A549 (cell line): ENCODE measurements around the gene RABAC1. TPM values are rescaled to one million over a fixed set of nuclear protein-coding genes. Genes with fewer than 3 reads are reported as not detected.

Experiments
- ATAC-seq, 2 experiments: fragments of 200-7000 bp in 1 of 2; fragments of >200 bp in 1 of 2; cut with Nextera tagmentation in 1 of 2; cut with Tn5 transposase in 1 of 2; 3 replicates each; pipeline versions ENCODE4 v1.8.0 to v1.9.1; 2018 to 2020; ENCODE audit warnings: mild to moderate bottlenecking in 1 of 2, moderate library complexity in 1 of 2
- CTCF ChIA-PET: fragments of 300-600 bp; sonication (Branson Sonifier 250); formaldehyde crosslinking; extraction: SDS; loops from one replicate; lab custom pipeline; 2021; ENCODE audit warnings: antibody characterized with exemption, inconsistent platforms; lab: Yijun Ruan, JAX
- POLR2A ChIA-PET: fragments of 350-600 bp; formaldehyde crosslinking; extraction: SDS; loops from one replicate; lab custom pipeline; 2021; ENCODE audit warnings: antibody characterized with exemption, inconsistent platforms; lab: Yijun Ruan, JAX
- DNase-seq, 2 experiments: peaks; one replicate each; pipeline versions ENCODE4 v3.0.0 to v3.0.0-alpha.2; 2011 to 2016; ENCODE audit warnings: low read depth in 1 of 2, low spot score in 1 of 2
- FAIRE-seq: peaks from 2 replicates; lab custom pipeline; 2011; peaks lifted over from hg19 to GRCh38; lab: Jason Lieb, UNC
- H3K27ac ChIP-seq, 2 experiments: fragments of >200 bp; sonication (Bioruptor Twin); formaldehyde crosslinking; 3 replicates each; pipeline ENCODE4 v1.5.1; 2016 to 2017
- H3K4me1 ChIP-seq: fragments of >200 bp; sonication (Bioruptor Twin); formaldehyde crosslinking; 3 replicates; pipeline ENCODE4 v1.6.1; 2016
- H3K4me2 ChIP-seq: fragments of >200 bp; sonication (Bioruptor Twin); formaldehyde crosslinking; 3 replicates; pipeline ENCODE4 v1.6.1; 2016
- H3K4me3 ChIP-seq: fragments of >200 bp; sonication (Bioruptor Twin); formaldehyde crosslinking; 3 replicates; pipeline ENCODE4 v1.5.1; 2016
- H3K9me3 ChIP-seq: fragments of >200 bp; sonication (Bioruptor Twin); formaldehyde crosslinking; 3 replicates; pipeline ENCODE4 v1.6.1; 2016
- ATOH8 ChIP-seq: fragments of 250-450 bp; sonication (Bioruptor Pico); IDR thresholded peaks from 2 replicates; pipeline ENCODE4 v1.5.0; 2020; ENCODE audit warnings: low read depth, mild to moderate bottlenecking, moderate library complexity
- CBX2 ChIP-seq: fragments of 200-600 bp; sonication (generic); IDR thresholded peaks from 2 replicates; pipeline ENCODE4 v1.6.1; 2016; ENCODE audit warnings: low read depth, mild to moderate bottlenecking, borderline replicate concordance
- CBX8 ChIP-seq: fragments of 200-600 bp; sonication (generic); IDR thresholded peaks from 2 replicates; pipeline ENCODE4 v1.6.1; 2016
- CHD4 ChIP-seq: fragments of 200-600 bp; sonication (generic); IDR thresholded peaks from 2 replicates; pipeline ENCODE4 v1.6.1; 2016; ENCODE audit warnings: antibody characterized with exemption, mild to moderate bottlenecking, borderline replicate concordance
- EP300 ChIP-seq, 2 experiments: fragments of >200 bp; sonication (Bioruptor Twin); formaldehyde crosslinking; IDR thresholded peaks; 2 replicates in 1 of 2; 3 replicates in 1 of 2; pipeline ENCODE4 v1.6.1; 2016 to 2017
- ESRRA ChIP-seq: fragments of 150-350 bp; IDR thresholded peaks from 2 replicates; pipeline ENCODE4 v1.6.1; 2014; ENCODE audit warnings: mild to moderate bottlenecking, low read length, borderline replicate concordance
- FOSL2 ChIP-seq, 2 experiments: fragments of 450-650 bp in 1 of 2; fragments of >200 bp in 1 of 2; sonication (Bioruptor Twin) in 1 of 2; formaldehyde crosslinking; IDR thresholded peaks; 2 replicates each; pipeline versions ENCODE4 v1.5.0 to v1.6.1; 2016 to 2020; ENCODE audit warnings: mild to moderate bottlenecking in 1 of 2, moderate library complexity in 1 of 2
- FOXS1 ChIP-seq: fragments of 250-450 bp; sonication (Bioruptor Pico); IDR thresholded peaks from 2 replicates; pipeline ENCODE4 v1.5.0; 2020; ENCODE audit warnings: mild to moderate bottlenecking, moderate library complexity
- GATA3 ChIP-seq: IDR thresholded peaks from 2 replicates; pipeline ENCODE4 v1.6.1; 2012; ENCODE audit warnings: borderline replicate concordance
- HEYL ChIP-seq: fragments of 250-450 bp; sonication (Bioruptor Pico); IDR thresholded peaks from 2 replicates; pipeline ENCODE4 v1.8.0; 2021; ENCODE audit warnings: mild to moderate bottlenecking, moderate library complexity
- JUN ChIP-seq, 2 experiments: fragments of >200 bp; sonication (Bioruptor Twin); formaldehyde crosslinking; IDR thresholded peaks; 2 replicates in 1 of 2; 3 replicates in 1 of 2; pipeline ENCODE4 v1.6.1; 2016 to 2017
- KDM1A ChIP-seq: fragments of 200-600 bp; sonication (generic); IDR thresholded peaks from 2 replicates; pipeline ENCODE4 v1.6.1; 2016; ENCODE audit warnings: low read depth, mild to moderate bottlenecking
- MAZ ChIP-seq: fragments of 150-350 bp; IDR thresholded peaks from 2 replicates; pipeline ENCODE4 v1.6.1; 2014; ENCODE audit warnings: antibody characterized with exemption, low read depth, low read length, borderline replicate concordance
- NR3C1 ChIP-seq: fragments of >200 bp; sonication (Bioruptor Twin); formaldehyde crosslinking; IDR thresholded peaks from 3 replicates; pipeline ENCODE4 v1.6.1; 2017
- POLR2AphosphoS2 ChIP-seq: conservative IDR thresholded peaks from 2 replicates; pipeline ENCODE4 v1.6.1; 2012; ENCODE audit warnings: low read length, improper control_type of control experiment, inconsistent platforms
- RAD21 ChIP-seq, 2 experiments: fragments of >200 bp in 1 of 2; sonication (Bioruptor Twin) in 1 of 2; formaldehyde crosslinking in 1 of 2; IDR thresholded peaks in 1 of 2; conservative IDR thresholded peaks in 1 of 2; 2 replicates in 1 of 2; 3 replicates in 1 of 2; pipeline ENCODE4 v1.6.1; 2012 to 2018; ENCODE audit warnings: inconsistent platforms in 1 of 2
- RCOR1 ChIP-seq: fragments of 150-350 bp; IDR thresholded peaks from 2 replicates; pipeline ENCODE4 v1.6.1; 2014; ENCODE audit warnings: antibody characterized with exemption, low read length, low read depth
- RFX5 ChIP-seq: fragments of 450-650 bp; IDR thresholded peaks from 2 replicates; pipeline ENCODE4 v1.7.1; 2014; ENCODE audit warnings: antibody characterized with exemption, mild to moderate bottlenecking, moderate library complexity
- SREBF2 ChIP-seq: fragments of 450-650 bp; IDR thresholded peaks from 2 replicates; pipeline ENCODE4 v1.6.1; 2014; ENCODE audit warnings: mild to moderate bottlenecking, moderate library complexity
- TFCP2L1 ChIP-seq: fragments of 250-450 bp; sonication (Bioruptor Pico); IDR thresholded peaks from 2 replicates; pipeline ENCODE4 v1.5.0; 2021; ENCODE audit warnings: mild to moderate bottlenecking
- TP53 ChIP-seq: fragments of 250-450 bp; sonication (Bioruptor Pico); IDR thresholded peaks from 2 replicates; pipeline ENCODE4 v1.5.0; 2021; ENCODE audit warnings: mild to moderate bottlenecking, moderate library complexity
- ZFP36 ChIP-seq: fragments of 450-650 bp; IDR thresholded peaks from 2 replicates; pipeline ENCODE4 v1.6.1; 2014; ENCODE audit warnings: borderline replicate concordance; ENCODE audit not compliant: partially characterized antibody
- WGBS: methylation state at CpG from one replicate; pipeline ENCODE4 v1.1.6; 2017; ENCODE audit errors: missing lambda C conversion rate; 5-methylcytosine and 5-hydroxymethylcytosine counted together
- polyA plus RNA-seq, 4 experiments: library from polyadenylated mRNA; depleted of rRNA in 3 of 4; stranded (reverse); fragments of >200 nt; fragmentation: RNase III in 1 of 4; extraction: RNeasy Plus Mini Kit Qiagen cat#74134 plus additional on column Dnase treatment in 1 of 4; gene quantifications; 2 replicates in 3 of 4; 3 replicates in 1 of 4; pipeline ENCODE4 v1.2.3, GENCODE V29; 2011 to 2017
- TF ChIP-seq, protein P1 (sequence below): IDR thresholded peaks from 2 replicates; pipeline ENCODE4 v1.6.1; 2012
- TF ChIP-seq, protein P2 (sequence below): fragments of 450-650 bp; IDR thresholded peaks from 2 replicates; pipeline ENCODE4 v1.6.1; 2014; ENCODE audit warnings: antibody characterized with exemption

Gene RABAC1
- polyA plus RNA-seq, 2 of the 4 experiments (the other 2 are of a cell fraction): 117 to 247 TPM

- no peak for TF ChIP-seq SREBF2
These were observed at the start of gene RABAC1 (continued) for GRCh38 chr19:41959056-41960053.

DNA sequence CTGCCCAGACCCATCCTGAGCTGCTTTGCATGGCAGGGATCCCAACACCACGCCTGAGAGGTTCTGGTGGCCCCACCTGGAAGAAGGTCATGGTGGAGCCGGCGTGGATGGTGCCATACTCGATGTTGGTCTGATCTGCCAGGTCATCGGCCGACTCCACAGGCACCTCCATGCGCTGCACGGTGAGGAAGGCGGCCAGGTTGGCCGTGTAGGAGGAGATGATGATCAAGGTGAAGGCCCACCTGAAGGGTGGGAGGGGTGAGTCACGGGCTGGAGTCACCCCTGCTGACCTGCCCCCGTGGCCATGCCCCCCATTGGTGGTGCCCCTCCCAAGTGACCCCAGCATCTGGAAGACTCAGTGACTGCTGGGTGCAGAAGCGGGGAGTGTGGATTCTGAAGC, 47.4 kb upstream of the RABAC1 start:
- Histone ChIP-seq H3K4me2 (no peak overlapping the region), H3K9me3 (no peaks in the 10 kb centered on the region), H3K4me3 (no peak overlapping the region), H3K4me1 (peaks cover 12% of the 10 kb centered on the region), H3K27ac (no peak overlapping the region)
- FAIRE-seq (no peak), DNase-seq (no peak), ATAC-seq (no peak)
- CTCF ChIA-PET: interaction anchor here (0.6 to 16.0 kb wide), 5 partner anchors 7 to 208 kb away, joined by 3 to 230 read pairs (median 58); no protein-coding TSS in a partner anchor
- 52% methylated on average over 13 of the region's 13 CpGs for WGBS
- TF ChIP-seq RAD21 (conservative IDR thresholded peaks at IDR 0.05 in 1 of 2, IDR thresholded peaks at IDR 0.05 in 1 of 2) (no peak), KDM1A (no peak)
- POLR2A ChIA-PET: no interaction called here

GRCh38 chr19:42005504-42005903, 46.4 kb upstream of the RABAC1 start:
- no peak overlapping the region for H3K4me3 ChIP-seq
- ATAC-seq (0 out of 6 replicates have a peak, but pooled peaks of 1 of the 2 experiments have one; percentile 10), DNase-seq (no peak), FAIRE-seq (no peak)
- POLR2A ChIA-PET: no interaction called here
- no peak overlapping the region for H3K27ac ChIP-seq
- WGBS: 62% methylated on average over 22 of the region's 22 CpGs
- H3K4me1 ChIP-seq: peaks cover 8% of the 10 kb centered on the region
- H3K4me2 ChIP-seq: no peak overlapping the region
- H3K9me3 ChIP-seq: no peaks in the 10 kb centered on the region
- CTCF ChIA-PET: interaction anchor here (1.0 to 16.0 kb wide), 3 partner anchors 21 to 53 kb away, joined by 3 to 344 read pairs (median 230); no protein-coding TSS in a partner anchor
- no peak for TF ChIP-seq MAZ
- no peak for TF ChIP-seq TFCP2L1 (CRISPR knock-in tag)
- TF ChIP-seq FOSL2 (IDR thresholded peaks at IDR 0.05): no peak
- no peak for TF ChIP-seq FOSL2 (CRISPR knock-in tag; IDR thresholded peaks at IDR 0.05)
- TF ChIP-seq JUN (IDR thresholded peaks at IDR 0.05): no peak
- TF ChIP-seq CHD4: no peak
- no peak for TF ChIP-seq HEYL (CRISPR knock-in tag)
- no peak for TF ChIP-seq TP53 (CRISPR knock-in tag)
- TF ChIP-seq POLR2AphosphoS2: no peak
- TF ChIP-seq, protein P1, sequence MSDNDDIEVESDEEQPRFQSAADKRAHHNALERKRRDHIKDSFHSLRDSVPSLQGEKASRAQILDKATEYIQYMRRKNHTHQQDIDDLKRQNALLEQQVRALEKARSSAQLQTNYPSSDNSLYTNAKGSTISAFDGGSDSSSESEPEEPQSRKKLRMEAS: no peak
- no peak for TF ChIP-seq ESRRA
- no peak for TF ChIP-seq FOXS1 (CRISPR knock-in tag)
- TF ChIP-seq GATA3: no peak
- no peak for TF ChIP-seq CBX2
- no peak for TF ChIP-seq RFX5
- TF ChIP-seq CBX8: no peak

- WGBS: 33% methylated on average over 21 of the region's 21 CpGs
- Histone ChIP-seq H3K4me1 (peaks cover 5% of the 10 kb centered on the region), H3K27ac (no peak overlapping the region), H3K4me2 (no peak overlapping the region; the same call in 2 of the 3 replicates), H3K9me3 (no peaks in the 10 kb centered on the region), H3K4me3 (no peak overlapping the region)
- ATAC-seq (peak; percentile 11 to 41; a peak in 4 of 6 replicates), FAIRE-seq (no peak), DNase-seq (no peak)
- CTCF ChIA-PET: interaction anchor here (0.6 to 14.8 kb wide), 4 partner anchors 15 to 77 kb away, joined by 3 to 344 read pairs (median 3); no protein-coding TSS in a partner anchor
- POLR2A ChIA-PET: no interaction called here
- TF ChIP-seq ATOH8 (CRISPR knock-in tag): no peak
- TF ChIP-seq EP300 (IDR thresholded peaks at IDR 0.05): no peak
- TF ChIP-seq RCOR1: no peak
- TF ChIP-seq CBX2: no peak
- TF ChIP-seq, protein P2, sequence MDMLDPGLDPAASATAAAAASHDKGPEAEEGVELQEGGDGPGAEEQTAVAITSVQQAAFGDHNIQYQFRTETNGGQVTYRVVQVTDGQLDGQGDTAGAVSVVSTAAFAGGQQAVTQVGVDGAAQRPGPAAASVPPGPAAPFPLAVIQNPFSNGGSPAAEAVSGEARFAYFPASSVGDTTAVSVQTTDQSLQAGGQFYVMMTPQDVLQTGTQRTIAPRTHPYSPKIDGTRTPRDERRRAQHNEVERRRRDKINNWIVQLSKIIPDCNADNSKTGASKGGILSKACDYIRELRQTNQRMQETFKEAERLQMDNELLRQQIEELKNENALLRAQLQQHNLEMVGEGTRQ: no peak
- no peak for TF ChIP-seq FOXS1 (CRISPR knock-in tag)
- TF ChIP-seq NR3C1: no peak
- TF ChIP-seq ZFP36: no peak
These were observed 44.6 kb upstream of the RABAC1 start for GRCh38 chr19:42003506-42004294.
